ENCODE data around the gene SPSB4.

DNA sequence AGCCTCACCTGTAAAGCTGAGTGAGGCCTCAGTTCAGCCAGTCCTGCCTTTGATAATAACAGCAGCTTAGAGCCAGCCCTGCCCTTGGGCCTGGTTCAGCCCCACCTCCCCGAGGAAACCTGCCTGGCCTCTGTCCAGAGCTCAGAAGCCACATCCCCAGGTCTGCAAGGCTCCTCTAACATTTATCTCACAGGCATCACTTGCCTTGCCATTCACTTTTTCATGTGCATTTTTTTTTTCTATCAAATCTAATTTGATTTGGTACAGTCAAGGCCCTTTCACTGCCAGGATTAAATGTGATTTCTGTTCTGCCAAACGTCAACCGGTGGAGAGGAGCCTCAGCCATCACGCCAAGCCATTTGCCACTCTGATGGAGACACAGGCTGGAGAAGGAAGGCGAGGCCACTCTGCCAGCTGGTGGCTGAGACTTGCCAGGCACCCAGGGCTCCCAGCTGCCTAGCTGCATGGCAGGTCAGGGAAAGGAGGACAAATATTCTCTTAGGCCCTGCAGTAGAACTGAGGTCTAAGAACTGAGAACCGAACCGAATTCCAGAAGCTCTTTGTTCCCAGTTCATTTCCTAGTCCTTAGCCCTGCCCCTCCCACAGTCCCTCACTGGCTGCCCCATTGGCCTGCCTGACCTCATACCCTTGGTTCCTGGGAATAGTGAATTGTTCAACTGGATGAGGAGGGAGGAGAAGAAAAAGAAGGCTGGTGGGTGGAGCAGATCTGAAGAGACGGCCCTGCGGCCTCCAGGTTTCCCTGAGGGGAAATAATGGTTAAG, 76.4 kb downstream of the SPSB4 start:
- TF ChIP-seq, protein P1, sequence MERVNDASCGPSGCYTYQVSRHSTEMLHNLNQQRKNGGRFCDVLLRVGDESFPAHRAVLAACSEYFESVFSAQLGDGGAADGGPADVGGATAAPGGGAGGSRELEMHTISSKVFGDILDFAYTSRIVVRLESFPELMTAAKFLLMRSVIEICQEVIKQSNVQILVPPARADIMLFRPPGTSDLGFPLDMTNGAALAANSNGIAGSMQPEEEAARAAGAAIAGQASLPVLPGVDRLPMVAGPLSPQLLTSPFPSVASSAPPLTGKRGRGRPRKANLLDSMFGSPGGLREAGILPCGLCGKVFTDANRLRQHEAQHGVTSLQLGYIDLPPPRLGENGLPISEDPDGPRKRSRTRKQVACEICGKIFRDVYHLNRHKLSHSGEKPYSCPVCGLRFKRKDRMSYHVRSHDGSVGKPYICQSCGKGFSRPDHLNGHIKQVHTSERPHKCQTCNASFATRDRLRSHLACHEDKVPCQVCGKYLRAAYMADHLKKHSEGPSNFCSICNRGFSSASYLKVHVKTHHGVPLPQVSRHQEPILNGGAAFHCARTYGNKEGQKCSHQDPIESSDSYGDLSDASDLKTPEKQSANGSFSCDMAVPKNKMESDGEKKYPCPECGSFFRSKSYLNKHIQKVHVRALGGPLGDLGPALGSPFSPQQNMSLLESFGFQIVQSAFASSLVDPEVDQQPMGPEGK (CRISPR knock-in tag; IDR thresholded peaks at IDR 0.05; ENCODE audit: borderline replicate concordance), result no peak
- TF ChIP-seq CSDC2 (CRISPR knock-in tag; IDR thresholded peaks at IDR 0.05), result no peak
- TF ChIP-seq ARNTL (CRISPR knock-in tag; IDR thresholded peaks at IDR 0.05; ENCODE audit: borderline replicate concordance, low read depth), result no peak
- no peak for TF ChIP-seq ZFP30 (CRISPR knock-in tag; IDR thresholded peaks at IDR 0.05)
- peak; percentile 25; the same call in 1 of the 2 replicates for TF ChIP-seq TCF4 (CRISPR knock-in tag; IDR thresholded peaks at IDR 0.05; ENCODE audit: borderline replicate concordance)
- no peak for TF ChIP-seq ESRRG (CRISPR knock-in tag; IDR thresholded peaks at IDR 0.05)
- TF ChIP-seq, protein P2, sequence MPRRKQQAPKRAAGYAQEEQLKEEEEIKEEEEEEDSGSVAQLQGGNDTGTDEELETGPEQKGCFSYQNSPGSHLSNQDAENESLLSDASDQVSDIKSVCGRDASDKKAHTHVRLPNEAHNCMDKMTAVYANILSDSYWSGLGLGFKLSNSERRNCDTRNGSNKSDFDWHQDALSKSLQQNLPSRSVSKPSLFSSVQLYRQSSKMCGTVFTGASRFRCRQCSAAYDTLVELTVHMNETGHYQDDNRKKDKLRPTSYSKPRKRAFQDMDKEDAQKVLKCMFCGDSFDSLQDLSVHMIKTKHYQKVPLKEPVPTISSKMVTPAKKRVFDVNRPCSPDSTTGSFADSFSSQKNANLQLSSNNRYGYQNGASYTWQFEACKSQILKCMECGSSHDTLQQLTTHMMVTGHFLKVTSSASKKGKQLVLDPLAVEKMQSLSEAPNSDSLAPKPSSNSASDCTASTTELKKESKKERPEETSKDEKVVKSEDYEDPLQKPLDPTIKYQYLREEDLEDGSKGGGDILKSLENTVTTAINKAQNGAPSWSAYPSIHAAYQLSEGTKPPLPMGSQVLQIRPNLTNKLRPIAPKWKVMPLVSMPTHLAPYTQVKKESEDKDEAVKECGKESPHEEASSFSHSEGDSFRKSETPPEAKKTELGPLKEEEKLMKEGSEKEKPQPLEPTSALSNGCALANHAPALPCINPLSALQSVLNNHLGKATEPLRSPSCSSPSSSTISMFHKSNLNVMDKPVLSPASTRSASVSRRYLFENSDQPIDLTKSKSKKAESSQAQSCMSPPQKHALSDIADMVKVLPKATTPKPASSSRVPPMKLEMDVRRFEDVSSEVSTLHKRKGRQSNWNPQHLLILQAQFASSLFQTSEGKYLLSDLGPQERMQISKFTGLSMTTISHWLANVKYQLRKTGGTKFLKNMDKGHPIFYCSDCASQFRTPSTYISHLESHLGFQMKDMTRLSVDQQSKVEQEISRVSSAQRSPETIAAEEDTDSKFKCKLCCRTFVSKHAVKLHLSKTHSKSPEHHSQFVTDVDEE (CRISPR knock-in tag; IDR thresholded peaks at IDR 0.05), result peak; percentile 87
